Measurements from ENCODE around the gene MYCBP2.

- TF ChIP-seq POLR2A (IDR thresholded peaks at IDR 0.05; ENCODE audit: low read length) (no peak), MAFK (IDR thresholded peaks at IDR 0.05; ENCODE audit: partially characterized antibody) (no peak), KDM1A (IDR thresholded peaks at IDR 0.05; ENCODE audit: low read depth) (no peak), BHLHE40 (IDR thresholded peaks at IDR 0.05; ENCODE audit: low read depth, low read length) (no peak), EP300 (IDR thresholded peaks at IDR 0.05) (no peak), SMC3 (IDR thresholded peaks at IDR 0.05) (no peak), JUN (IDR thresholded peaks at IDR 0.05) (no peak), SREBF2 (IDR thresholded peaks at IDR 0.05) (no peak)
- TF ChIP-seq, protein P1, sequence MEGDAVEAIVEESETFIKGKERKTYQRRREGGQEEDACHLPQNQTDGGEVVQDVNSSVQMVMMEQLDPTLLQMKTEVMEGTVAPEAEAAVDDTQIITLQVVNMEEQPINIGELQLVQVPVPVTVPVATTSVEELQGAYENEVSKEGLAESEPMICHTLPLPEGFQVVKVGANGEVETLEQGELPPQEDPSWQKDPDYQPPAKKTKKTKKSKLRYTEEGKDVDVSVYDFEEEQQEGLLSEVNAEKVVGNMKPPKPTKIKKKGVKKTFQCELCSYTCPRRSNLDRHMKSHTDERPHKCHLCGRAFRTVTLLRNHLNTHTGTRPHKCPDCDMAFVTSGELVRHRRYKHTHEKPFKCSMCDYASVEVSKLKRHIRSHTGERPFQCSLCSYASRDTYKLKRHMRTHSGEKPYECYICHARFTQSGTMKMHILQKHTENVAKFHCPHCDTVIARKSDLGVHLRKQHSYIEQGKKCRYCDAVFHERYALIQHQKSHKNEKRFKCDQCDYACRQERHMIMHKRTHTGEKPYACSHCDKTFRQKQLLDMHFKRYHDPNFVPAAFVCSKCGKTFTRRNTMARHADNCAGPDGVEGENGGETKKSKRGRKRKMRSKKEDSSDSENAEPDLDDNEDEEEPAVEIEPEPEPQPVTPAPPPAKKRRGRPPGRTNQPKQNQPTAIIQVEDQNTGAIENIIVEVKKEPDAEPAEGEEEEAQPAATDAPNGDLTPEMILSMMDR (IDR thresholded peaks at IDR 0.05), result no peak
- TF ChIP-seq, protein P2, sequence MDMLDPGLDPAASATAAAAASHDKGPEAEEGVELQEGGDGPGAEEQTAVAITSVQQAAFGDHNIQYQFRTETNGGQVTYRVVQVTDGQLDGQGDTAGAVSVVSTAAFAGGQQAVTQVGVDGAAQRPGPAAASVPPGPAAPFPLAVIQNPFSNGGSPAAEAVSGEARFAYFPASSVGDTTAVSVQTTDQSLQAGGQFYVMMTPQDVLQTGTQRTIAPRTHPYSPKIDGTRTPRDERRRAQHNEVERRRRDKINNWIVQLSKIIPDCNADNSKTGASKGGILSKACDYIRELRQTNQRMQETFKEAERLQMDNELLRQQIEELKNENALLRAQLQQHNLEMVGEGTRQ (IDR thresholded peaks at IDR 0.05), result no peak
Measured at GRCh38 chr13:77291774-77292173, 35.1 kb downstream of the MYCBP2 start.
